ENCODE measurements around the gene TMC5. TPM values are rescaled to one million over a fixed set of nuclear protein-coding genes. Genes with fewer than 3 reads are reported as not detected.

TMC5 gene
- total and polyA plus RNA-seq, 2 donors (not counting 3 experiments of a cell fraction or from before 2014, with no cell fraction given): not detected

- H3K27ac ChIP-seq (ENCODE audit: insufficient read depth, low read depth, low read length): no peak overlapping the region
- intact Hi-C loops (cut with micrococcal nuclease) (loop anchor here (5.0 kb wide), 1 partner anchor 413 kb away; no protein-coding TSS in a partner anchor), dilution Hi-C loops (cut with MboI; ENCODE audit: extremely low pct_ligation_motif_present, low sequenced_read_pairs) (no loop called here)
- CTCF ChIA-PET: interaction anchor here (1.5 kb wide), 1 partner anchor 123 kb away, joined by 3 read pairs; no protein-coding TSS in a partner anchor
- no peak overlapping the region for H3K4me3 ChIP-seq (replicated peaks in 1 of 3; ENCODE audit: insufficient read depth in 1 of 3, low read depth in 1 of 3, low read length in 3 of 3)
- no TSS peak for BruUV-seq (replicated peaks)
- H3K79me2 ChIP-seq (ENCODE audit: control insufficient read depth, insufficient read depth, low read length): no peaks in the 10 kb centered on the region
- POLR2A ChIA-PET: no interaction called here
- H3K36me3 ChIP-seq (ENCODE audit: control insufficient read depth in 2 of 2, extremely low read depth in 1 of 2, insufficient read depth in 2 of 2, low read length in 2 of 2): no peaks in the 10 kb centered on the region
- no peak for TF ChIP-seq POLR2AphosphoS5 (IDR thresholded peaks at IDR 0.05; ENCODE audit: insufficient read depth, low read depth, low read length)
- no peaks in the 10 kb centered on the region for H3K9me1 ChIP-seq (replicated peaks; ENCODE audit: control insufficient read depth, extremely low read depth, insufficient read depth, low read length)
- H3K9ac ChIP-seq (replicated peaks; ENCODE audit: extremely low read depth, insufficient read depth, low read length): no peak overlapping the region
- H2AFZ ChIP-seq (ENCODE audit: low read depth, low read length): no peak overlapping the region
- no peak for DNase-seq (ENCODE audit: low read depth, low spot score)
- no peak overlapping the region for H3K4me2 ChIP-seq (ENCODE audit: insufficient read depth, low read length)
- no peaks in the 10 kb centered on the region for H3K9me3 ChIP-seq (replicated peaks; ENCODE audit: control insufficient read depth, insufficient read depth, low read length)
- H4K20me1 ChIP-seq (replicated peaks; ENCODE audit: control insufficient read depth, extremely low read depth, insufficient read depth, low read length): no peaks in the 10 kb centered on the region
- no peaks in the 10 kb centered on the region for H3K4me1 ChIP-seq (ENCODE audit: control insufficient read depth, extremely low read depth, insufficient read depth, low read length)
- FAIRE-seq: no peak
- peaks cover 0 to 3% of the 10 kb centered on the region in 2 experiments for H3K27me3 ChIP-seq (ENCODE audit: control insufficient read depth in 2 of 2, insufficient read depth in 2 of 2, low read length in 2 of 2)
These were observed 37.8 kb upstream of the TMC5 start for GRCh38 chr16:19379838-19380237.

- no peak overlapping the region for H3K4me3 ChIP-seq (replicated peaks in 1 of 3; ENCODE audit: insufficient read depth in 1 of 3, low read depth in 1 of 3, low read length in 3 of 3)
- no peaks in the 10 kb centered on the region for H3K36me3 ChIP-seq (ENCODE audit: control insufficient read depth in 2 of 2, extremely low read depth in 1 of 2, insufficient read depth in 2 of 2, low read length in 2 of 2)
- H3K4me2 ChIP-seq (ENCODE audit: insufficient read depth, low read length): no peak overlapping the region
- H3K9me1 ChIP-seq (replicated peaks; ENCODE audit: control insufficient read depth, extremely low read depth, insufficient read depth, low read length): no peaks in the 10 kb centered on the region
- no peak overlapping the region for H2AFZ ChIP-seq (ENCODE audit: low read depth, low read length)
- FAIRE-seq (no peak), DNase-seq (ENCODE audit: low read depth, low spot score) (no peak)
- dilution Hi-C loops (cut with MboI; ENCODE audit: extremely low pct_ligation_motif_present, low sequenced_read_pairs): no loop called here
- ChIA-PET POLR2A (no interaction called here), CTCF (interaction anchor here (1.5 kb wide), 1 partner anchor 122 kb away, joined by 3 read pairs; no protein-coding TSS in a partner anchor)
- no peak overlapping the region for H3K9ac ChIP-seq (replicated peaks; ENCODE audit: extremely low read depth, insufficient read depth, low read length)
- no peak for TF ChIP-seq MYC (IDR thresholded peaks at IDR 0.05; ENCODE audit: low read depth, low read length)
- no peak for TF ChIP-seq POLR2A (IDR thresholded peaks at IDR 0.05; ENCODE audit: low read depth, low read length)
- no peak for TF ChIP-seq FOS (IDR thresholded peaks at IDR 0.05; ENCODE audit: borderline replicate concordance, insufficient read depth, low read length)
- TF ChIP-seq POLR2AphosphoS5 (IDR thresholded peaks at IDR 0.05; ENCODE audit: insufficient read depth, low read depth, low read length): no peak
- TF ChIP-seq EZH2 (IDR thresholded peaks at IDR 0.05; ENCODE audit: borderline replicate concordance, low read depth, low read length, severe bottlenecking): no peak
- TF ChIP-seq GATA2 (IDR thresholded peaks at IDR 0.05; ENCODE audit: insufficient read depth, insufficient read length, low read depth, low read length): no peak
- TF ChIP-seq MAX (IDR thresholded peaks at IDR 0.05; ENCODE audit: insufficient read depth, insufficient read length): no peak
- TF ChIP-seq JUN (IDR thresholded peaks at IDR 0.05; ENCODE audit: borderline replicate concordance, insufficient read depth, insufficient read length, low read depth): no peak
- no peak for TF ChIP-seq CTCF (IDR thresholded peaks at IDR 0.05; ENCODE audit: extremely low read depth in 1 of 2, insufficient read depth in 1 of 2, low read depth in 1 of 2, low read length in 2 of 2)
- no peaks in the 10 kb centered on the region for H4K20me1 ChIP-seq (replicated peaks; ENCODE audit: control insufficient read depth, extremely low read depth, insufficient read depth, low read length)
- BruUV-seq (replicated peaks): no TSS peak
- no peaks in the 10 kb centered on the region for H3K79me2 ChIP-seq (ENCODE audit: control insufficient read depth, insufficient read depth, low read length)
- no peaks in the 10 kb centered on the region for H3K9me3 ChIP-seq (replicated peaks; ENCODE audit: control insufficient read depth, insufficient read depth, low read length)
- intact Hi-C loops (cut with micrococcal nuclease): no loop called here
- no peaks in the 10 kb centered on the region for H3K4me1 ChIP-seq (ENCODE audit: control insufficient read depth, extremely low read depth, insufficient read depth, low read length)
- H3K27me3 ChIP-seq (ENCODE audit: control insufficient read depth in 2 of 2, insufficient read depth in 2 of 2, low read length in 2 of 2): peaks cover 0 to 3% of the 10 kb centered on the region in 2 experiments
- no peak overlapping the region for H3K27ac ChIP-seq (ENCODE audit: insufficient read depth, low read depth, low read length)
These were observed 37.4 kb upstream of the TMC5 start for GRCh38 chr16:19380328-19380727.
